Limb (tissue), 2 donors: ENCODE measurements around the gene TTLL11.
A peak's percentile ranks its signal among the peaks of the same experiment; 100 is the strongest.

ENCODE experiments used
- DNase-seq, 2 donors: peaks; one replicate each; pipeline ENCODE4 v3.0.0-alpha.2; 2016; ENCODE audit errors: extremely low spot score in 2 of 2

TTLL11 gene

GRCh38 chr9:121788686-121789366, 304.3 kb downstream of the TTLL11 start:
- DNase-seq = peak in 1 of 2 donors; percentile 22

- peak in 1 of 2 donors; percentile 28 for DNase-seq
Measured at GRCh38 chr9:121786998-121787422, 306.1 kb downstream of the TTLL11 start.

GRCh38 chr9:121786543-121786948, 306.6 kb downstream of the TTLL11 start:
- peak in 1 of 2 donors; percentile 20 for DNase-seq

GRCh38 chr9:121785673-121786542, 307.2 kb downstream of the TTLL11 start:
- DNase-seq = peak in 1 of 2 donors; percentile 27

- peak in 1 of 2 donors; percentile 30 for DNase-seq
Measured at GRCh38 chr9:121784731-121785411, 308.2 kb downstream of the TTLL11 start.

GRCh38 chr9:121783521-121784507, 309.3 kb downstream of the TTLL11 start:
- DNase-seq = peak; percentile 36 to 67

GRCh38 chr9:121783111-121783510, 310.0 kb downstream of the TTLL11 start:
- DNase-seq = no peak

DNA sequence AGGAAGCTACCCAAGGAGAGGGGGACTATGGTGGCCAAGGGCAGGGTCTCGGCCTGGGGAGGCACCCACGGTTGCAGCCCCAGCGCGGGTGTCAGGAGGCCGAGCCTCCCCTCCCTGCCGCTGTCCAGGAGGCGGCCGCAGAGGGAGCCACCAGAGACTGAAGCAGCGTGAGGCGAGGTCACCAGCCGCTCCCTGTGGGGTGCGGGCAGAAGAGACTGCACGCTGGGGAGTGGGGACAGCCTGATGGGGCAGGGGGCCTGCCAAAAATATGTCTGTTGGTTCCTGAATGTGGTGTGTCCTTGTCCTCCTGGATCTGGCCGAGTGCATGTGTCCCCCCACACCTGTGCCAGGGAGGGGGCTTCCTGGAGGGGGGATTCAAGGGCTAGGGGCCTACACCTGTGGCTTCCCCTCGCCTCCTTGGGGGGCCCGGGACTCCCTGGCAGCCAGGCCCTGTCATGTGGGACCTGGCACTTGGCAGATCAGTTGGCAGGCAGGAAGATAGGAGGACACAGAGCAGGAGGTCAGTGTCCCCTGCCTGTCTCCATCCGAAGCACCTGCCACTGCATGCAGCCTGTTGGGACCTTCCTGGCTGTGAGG, 310.5 kb downstream of the TTLL11 start:
- DNase-seq = peak in 1 of 2 donors; percentile 29

- peak in 1 of 2 donors; percentile 21 for DNase-seq
Measured at GRCh38 chr9:121781701-121782464, 311.2 kb downstream of the TTLL11 start.

GRCh38 chr9:121781145-121781548, 312.0 kb downstream of the TTLL11 start:
- DNase-seq = peak in 1 of 2 donors; percentile 22

DNA sequence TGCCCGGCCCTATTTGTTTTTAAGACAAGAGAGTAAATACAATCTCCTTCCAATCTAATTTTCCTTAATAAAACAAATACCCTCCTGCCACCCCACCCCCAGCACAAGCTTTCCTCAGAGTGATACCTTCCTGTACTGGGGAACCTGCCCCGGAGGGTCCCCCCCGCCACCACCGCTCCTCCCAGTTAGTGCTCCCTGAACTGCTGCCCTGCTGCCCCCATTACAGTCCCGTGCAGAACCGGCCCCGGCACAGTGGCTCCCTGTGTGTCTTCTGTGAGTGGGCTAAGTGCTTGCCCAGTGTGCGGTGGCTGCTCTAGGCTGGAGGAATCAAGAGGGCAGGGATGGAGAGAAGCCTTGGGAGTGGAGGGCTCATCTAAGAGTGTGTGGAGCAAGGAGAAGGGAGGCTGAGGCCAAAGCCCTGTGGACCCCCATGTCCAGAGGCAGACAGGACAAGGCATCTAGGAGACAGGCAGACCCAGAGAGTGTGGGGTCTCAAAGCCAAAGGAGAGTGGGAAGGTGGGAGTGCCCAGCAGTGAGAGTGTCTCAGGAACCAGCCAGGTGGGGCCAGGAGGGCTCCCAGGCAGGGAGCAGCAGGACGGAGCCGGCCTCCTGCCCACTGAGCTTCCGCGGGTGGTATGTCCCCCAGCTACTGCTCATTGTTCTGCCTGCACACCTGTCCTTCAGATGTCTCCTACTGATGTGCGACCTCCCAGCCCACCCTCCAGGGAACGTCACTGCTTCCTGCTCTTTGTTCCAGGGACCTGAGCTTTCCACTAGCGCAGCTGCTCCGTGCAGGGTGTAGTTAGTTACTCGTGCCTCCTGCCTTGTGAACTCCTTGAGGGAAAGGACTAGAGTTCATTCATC, 312.7 kb downstream of the TTLL11 start:
- DNase-seq = peak in 1 of 2 donors; percentile 16

GRCh38 chr9:121779381-121780117, 313.6 kb downstream of the TTLL11 start:
- peak in 1 of 2 donors; percentile 33 for DNase-seq

DNA sequence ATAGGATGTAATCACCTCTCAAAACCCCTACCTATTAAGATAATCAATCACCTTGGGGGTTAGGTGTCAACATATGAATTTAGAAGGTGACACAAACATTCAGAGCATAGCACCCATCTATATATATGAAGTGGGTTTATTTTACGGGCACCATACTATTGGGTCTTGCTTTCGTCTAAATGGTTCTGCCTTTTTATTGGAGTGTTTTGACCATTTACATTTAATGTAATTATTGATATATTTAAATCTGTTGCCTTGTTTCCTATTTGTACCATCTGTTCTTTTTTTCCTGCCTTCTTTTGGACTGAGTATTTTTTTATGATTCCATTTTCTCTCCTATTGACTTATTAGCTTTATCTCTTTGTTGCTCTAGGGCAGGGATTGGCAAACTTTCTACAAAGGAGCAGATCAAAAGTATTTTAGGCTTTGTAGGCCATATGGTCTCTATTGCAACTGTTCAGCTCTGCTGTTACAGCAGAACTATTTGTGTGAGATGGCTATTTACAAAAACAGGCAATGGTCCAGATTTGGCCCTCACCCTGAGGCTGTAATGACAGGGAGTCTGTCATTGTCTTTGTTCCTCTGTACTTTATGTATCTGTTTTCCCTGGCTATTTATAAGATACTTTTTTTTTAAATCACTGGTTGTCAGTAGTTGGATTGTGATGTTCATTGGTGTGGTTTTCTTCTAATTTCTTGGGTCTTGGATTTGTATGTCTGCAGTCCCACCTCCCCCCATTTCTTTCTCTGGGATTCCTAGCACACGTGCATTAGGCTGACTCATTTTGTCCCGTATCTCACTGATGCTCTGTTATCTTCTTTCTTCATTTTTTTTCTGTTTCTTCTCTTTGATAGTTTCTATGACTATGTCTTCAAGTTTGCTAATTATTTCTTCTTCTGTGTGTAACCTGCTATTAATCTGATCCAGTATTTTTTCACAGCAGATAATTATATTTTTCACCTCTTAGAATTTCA, 314.6 kb downstream of the TTLL11 start:
- no peak for DNase-seq

DNA sequence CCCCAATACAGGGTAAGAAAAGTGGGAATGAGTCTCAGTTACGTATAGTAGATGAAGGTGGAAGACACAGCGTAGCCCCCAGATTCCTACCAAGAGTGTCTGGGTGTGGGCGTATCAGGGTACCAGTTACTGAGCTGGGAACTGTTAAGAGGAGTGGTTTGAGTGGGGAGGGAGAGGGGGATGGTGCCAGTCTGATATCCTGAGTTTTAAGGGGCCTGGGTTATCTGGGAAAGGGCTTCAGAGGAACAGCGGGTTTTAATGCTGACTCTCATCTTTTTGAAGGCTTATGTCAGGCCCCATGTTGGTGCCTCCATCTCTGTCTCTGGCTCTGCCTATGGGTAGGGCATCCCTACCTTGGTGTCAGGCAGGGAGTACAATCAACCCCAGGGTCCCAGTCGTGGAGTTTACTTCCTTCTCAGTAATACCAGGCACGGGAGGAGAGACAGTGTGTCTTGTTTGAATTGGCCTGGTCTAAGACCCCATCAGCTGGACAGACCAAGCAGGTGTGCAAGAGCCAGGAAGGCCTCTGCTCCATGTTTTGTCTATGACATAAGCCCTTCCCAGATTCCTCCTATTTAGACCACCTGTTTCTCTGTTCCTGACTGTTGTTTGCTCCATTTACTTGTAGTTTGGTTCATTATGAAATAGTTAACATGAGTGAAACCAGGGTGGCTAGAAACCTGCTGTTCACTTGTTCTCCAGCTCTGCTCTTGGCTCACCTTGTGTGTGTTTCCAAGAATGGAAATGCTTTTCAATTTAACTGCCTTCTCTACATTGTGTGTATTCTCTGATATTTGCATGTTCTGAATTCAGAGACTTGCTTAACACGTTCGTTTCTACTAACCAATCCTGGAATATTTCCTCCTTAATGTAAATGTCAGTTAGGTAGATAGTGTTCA, 316.1 kb downstream of the TTLL11 start:
- DNase-seq = no peak

- DNase-seq = no peak
Measured at GRCh38 chr9:121776001-121776738, 316.9 kb downstream of the TTLL11 start.
